Measurements from ENCODE around the gene PBX4. TPM values are rescaled to one million over a fixed set of nuclear protein-coding genes. Genes with fewer than 3 reads are reported as not detected.

Gene PBX4
- total and polyA plus RNA-seq, 4 donors, result 2.2 to 8.3 (median 6.8) TPM

DNA sequence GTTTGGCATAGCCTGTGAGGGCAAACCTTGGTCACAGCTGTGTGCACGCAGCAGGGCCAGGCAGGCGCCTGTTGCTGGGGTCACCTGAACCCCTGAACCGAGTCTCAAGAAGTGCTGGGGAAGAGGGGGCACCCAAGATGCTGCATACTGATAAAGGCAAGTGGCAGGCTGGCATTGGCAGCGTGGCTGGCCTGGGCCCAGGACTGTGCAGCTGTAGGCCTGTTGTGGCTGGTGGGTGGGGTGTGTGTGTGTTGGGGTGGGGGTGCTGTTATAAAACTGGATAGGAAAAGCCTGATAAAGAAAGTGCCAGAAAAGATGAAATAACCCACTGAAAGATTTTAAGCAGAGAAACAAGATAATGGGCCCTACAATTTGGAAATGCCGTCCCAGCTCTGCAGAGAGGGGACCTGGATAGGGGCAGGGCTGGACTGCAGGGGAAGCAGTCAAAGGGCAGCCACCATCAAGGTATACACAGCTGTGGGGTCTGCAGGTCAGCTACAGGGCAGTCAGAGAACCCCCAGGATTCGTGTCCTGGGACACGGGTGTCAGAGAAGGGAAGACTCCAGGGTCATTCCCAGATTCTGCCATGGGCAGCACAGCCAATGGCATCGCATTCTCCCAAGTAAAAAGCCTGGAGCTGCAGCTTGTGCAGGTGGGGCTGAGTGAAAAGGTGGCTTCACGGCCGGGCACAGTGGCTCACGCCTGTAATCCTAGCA, 47.3 kb downstream of the PBX4 start:
- Histone ChIP-seq H3K27ac (ENCODE audit: low read depth in 1 of 2, low read length in 1 of 2) (no peak overlapping the region), H3K9me3 (ENCODE audit: control insufficient read depth in 4 of 4, insufficient read depth in 3 of 4, low read length in 3 of 4) (no peaks in the 10 kb centered on the region), H3K4me1 (ENCODE audit: control insufficient read depth in 5 of 5, insufficient read depth in 5 of 5, low read length in 5 of 5) (no peaks in the 10 kb centered on the region), H3K4me3 (no peak overlapping the region), H3K9ac (ENCODE audit: insufficient read depth in 1 of 2, low read length in 2 of 2) (no peak overlapping the region), H3K36me3 (ENCODE audit: control insufficient read depth in 4 of 4, insufficient read depth in 4 of 4, low read length in 4 of 4) (peaks cover 0 to 17% (median 5%) of the 10 kb centered on the region in 4 donors), H3K27me3 (ENCODE audit: control insufficient read depth in 3 of 3, insufficient read depth in 3 of 3, low read length in 2 of 3) (no peaks in the 10 kb centered on the region)
- TF ChIP-seq CTCF (IDR thresholded peaks at IDR 0.05; ENCODE audit: control extremely low read depth, extremely low read depth), result no peak
- no peak for ATAC-seq (ENCODE audit: insufficient read depth, low FRiP score)
- 90 to 96% methylated on average over 11 of the region's 11 CpGs for WGBS, 2 donors
- DNase-seq, result no peak

DNA sequence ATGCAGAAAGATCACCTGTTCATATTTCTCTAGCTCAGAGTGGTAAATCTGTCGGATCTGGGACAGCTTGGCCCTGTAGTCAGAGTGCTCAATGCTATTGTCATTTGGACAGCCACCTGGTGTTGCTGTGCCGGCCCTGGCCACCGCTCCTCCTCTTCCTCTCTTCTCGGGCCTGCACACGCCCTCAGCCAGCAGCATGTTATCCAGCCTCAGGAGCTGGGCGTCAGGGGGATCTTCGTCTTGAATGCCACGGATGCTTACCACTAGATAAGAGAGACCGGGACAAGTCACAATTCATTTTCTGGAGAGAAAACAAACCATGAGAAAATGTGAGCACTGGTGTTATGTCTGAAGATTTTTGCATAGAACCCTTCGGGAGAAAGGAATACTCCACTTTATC, 47.9 kb downstream of the PBX4 start:
- H3K36me3 ChIP-seq (ENCODE audit: control insufficient read depth in 4 of 4, insufficient read depth in 4 of 4, low read length in 4 of 4), result peaks cover 0 to 17% (median 5%) of the 10 kb centered on the region in 4 donors
- no peak for TF ChIP-seq CTCF (IDR thresholded peaks at IDR 0.05; ENCODE audit: control extremely low read depth, extremely low read depth)
- 82 to 91% methylated on average over 10 of the region's 10 CpGs for WGBS, 2 donors
- no peaks in the 10 kb centered on the region for H3K27me3 ChIP-seq (ENCODE audit: control insufficient read depth in 3 of 3, insufficient read depth in 3 of 3, low read length in 2 of 3)
- ATAC-seq (ENCODE audit: insufficient read depth, low FRiP score) (no peak), DNase-seq (no peak)
- H3K9ac ChIP-seq (ENCODE audit: insufficient read depth in 1 of 2, low read length in 2 of 2), result no peak overlapping the region
- no peaks in the 10 kb centered on the region for H3K4me1 ChIP-seq (ENCODE audit: control insufficient read depth in 5 of 5, insufficient read depth in 5 of 5, low read length in 5 of 5)
- H3K9me3 ChIP-seq (ENCODE audit: control insufficient read depth in 4 of 4, insufficient read depth in 3 of 4, low read length in 3 of 4), result no peaks in the 10 kb centered on the region
- H3K4me3 ChIP-seq, result no peak overlapping the region
- no peak overlapping the region for H3K27ac ChIP-seq (ENCODE audit: low read depth in 1 of 2, low read length in 1 of 2)

DNA sequence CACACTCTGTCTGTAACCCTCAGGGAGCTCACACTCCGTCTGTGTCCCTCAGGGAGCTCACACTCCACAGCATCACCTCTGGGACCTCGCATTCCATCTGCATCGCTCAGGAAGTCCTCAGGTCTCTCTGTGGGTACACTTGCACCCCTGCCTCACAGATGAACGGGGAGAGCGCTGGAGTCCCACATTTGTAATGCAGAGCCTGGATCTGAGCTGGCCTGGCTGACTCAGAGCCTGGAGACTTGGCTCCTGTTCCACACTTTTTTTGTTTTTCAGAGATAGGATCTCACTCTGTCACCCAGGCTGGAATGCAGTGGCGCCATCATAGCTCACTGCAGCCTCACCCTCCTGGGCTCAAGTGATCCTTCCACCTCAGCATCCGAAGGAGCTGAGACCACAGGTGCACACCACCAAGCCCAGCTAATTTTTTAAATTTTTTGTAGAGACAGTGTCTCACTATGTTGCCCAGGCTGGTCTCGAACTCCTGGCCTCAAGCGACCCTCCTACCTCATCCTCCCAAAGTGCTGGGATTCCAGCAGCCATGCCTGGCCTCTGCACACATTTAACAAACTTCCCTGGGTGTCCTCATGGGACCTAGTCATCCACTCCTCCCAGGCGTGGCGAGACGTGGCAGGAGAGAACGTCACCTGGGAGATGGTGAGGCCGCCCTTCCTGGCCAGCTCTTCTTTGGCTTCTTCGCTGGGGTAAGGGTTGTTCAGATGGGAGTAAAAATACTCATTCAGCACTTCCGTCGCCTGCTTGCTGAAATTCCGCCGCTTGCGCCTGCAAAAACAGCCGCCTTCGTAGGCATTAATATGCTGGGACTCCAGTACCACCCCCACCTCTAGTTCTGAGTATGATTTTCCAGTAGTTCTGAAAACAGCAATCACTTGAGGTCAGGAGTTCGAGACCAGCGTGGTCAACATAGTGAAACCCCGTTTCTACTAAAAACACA, 49.4 kb downstream of the PBX4 start:
- no peak overlapping the region for H3K4me3 ChIP-seq
- H3K36me3 ChIP-seq (ENCODE audit: control insufficient read depth in 4 of 4, insufficient read depth in 4 of 4, low read length in 4 of 4), result peaks cover 0 to 25% (median 5%) of the 10 kb centered on the region in 4 donors
- H3K4me1 ChIP-seq (ENCODE audit: control insufficient read depth in 5 of 5, insufficient read depth in 5 of 5, low read length in 5 of 5), result no peaks in the 10 kb centered on the region
- no peak overlapping the region for H3K9ac ChIP-seq (ENCODE audit: insufficient read depth in 1 of 2, low read length in 2 of 2)
- H3K27ac ChIP-seq (ENCODE audit: low read depth in 1 of 2, low read length in 1 of 2), result no peak overlapping the region
- no peak for TF ChIP-seq CTCF (IDR thresholded peaks at IDR 0.05; ENCODE audit: control extremely low read depth, extremely low read depth)
- no peak for ATAC-seq (ENCODE audit: insufficient read depth, low FRiP score)
- H3K9me3 ChIP-seq (ENCODE audit: control insufficient read depth in 4 of 4, insufficient read depth in 3 of 4, low read length in 3 of 4), result no peaks in the 10 kb centered on the region
- H3K27me3 ChIP-seq (ENCODE audit: control insufficient read depth in 3 of 3, insufficient read depth in 3 of 3, low read length in 2 of 3), result no peaks in the 10 kb centered on the region
- no peak for DNase-seq
- 92 to 94% methylated on average over 25 of the region's 25 CpGs for WGBS, 2 donors

Data from lung (tissue), 12 donors.